HFFc6 (cell line): Measurements from ENCODE around the gene ANAPC13. TPM values are rescaled to one million over a fixed set of nuclear protein-coding genes. Genes with fewer than 3 reads are reported as not detected.
A peak's percentile ranks its signal among the peaks of the same experiment; 100 is the strongest.

Source experiments
- DNase-seq: peaks from one replicate; pipeline ENCODE4 v3.0.0-alpha.2; 2018
- H3K27ac Mint-ChIP-seq: 2 replicates; pipeline ENCODE4 v1.8.0; 2020; ENCODE audit warnings: mild to moderate bottlenecking, mixed read lengths
- H3K27me3 Mint-ChIP-seq: 2 replicates; pipeline ENCODE4 v1.8.0; 2021; ENCODE audit warnings: mild to moderate bottlenecking, moderate library complexity, mixed read lengths; ENCODE audit not compliant: insufficient read depth
- H3K36me3 Mint-ChIP-seq: 2 replicates; pipeline ENCODE4 v1.8.0; 2021; ENCODE audit warnings: low read depth, mixed read lengths
- H3K4me1 Mint-ChIP-seq: 2 replicates; pipeline ENCODE4 v1.8.0; 2020; ENCODE audit warnings: low read depth, mixed read lengths
- H3K4me3 Mint-ChIP-seq: 2 replicates; pipeline ENCODE4 v1.8.0; 2020; ENCODE audit warnings: mild to moderate bottlenecking, moderate library complexity, mixed read lengths
- H3K9me3 Mint-ChIP-seq: 2 replicates; pipeline ENCODE4 v1.8.0; 2020; ENCODE audit warnings: mild to moderate bottlenecking, mixed read lengths
- total RNA-seq, 6 experiments: library from RNA; stranded (reverse); fragmentation: NEBNext Ultra II Directional; extraction: Animal tissue kit (Norgen Biotek cat#: 25700); gene quantifications; 2 replicates in 1 of 6; 3 replicates in 5 of 6; pipeline ENCODE4 v1.2.3, GENCODE V29; 2021
- TF ChIP-seq, protein P1 (sequence below): fragments of 200-600 bp; sonication (generic); IDR thresholded peaks from 2 replicates; pipeline ENCODE4 v1.5.0; 2021; ENCODE audit warnings: antibody characterized with exemption, mild to moderate bottlenecking

Gene ANAPC13
- total RNA-seq, 6 experiments from 2014 or later, result 123 to 152 (median 137) TPM

DNA sequence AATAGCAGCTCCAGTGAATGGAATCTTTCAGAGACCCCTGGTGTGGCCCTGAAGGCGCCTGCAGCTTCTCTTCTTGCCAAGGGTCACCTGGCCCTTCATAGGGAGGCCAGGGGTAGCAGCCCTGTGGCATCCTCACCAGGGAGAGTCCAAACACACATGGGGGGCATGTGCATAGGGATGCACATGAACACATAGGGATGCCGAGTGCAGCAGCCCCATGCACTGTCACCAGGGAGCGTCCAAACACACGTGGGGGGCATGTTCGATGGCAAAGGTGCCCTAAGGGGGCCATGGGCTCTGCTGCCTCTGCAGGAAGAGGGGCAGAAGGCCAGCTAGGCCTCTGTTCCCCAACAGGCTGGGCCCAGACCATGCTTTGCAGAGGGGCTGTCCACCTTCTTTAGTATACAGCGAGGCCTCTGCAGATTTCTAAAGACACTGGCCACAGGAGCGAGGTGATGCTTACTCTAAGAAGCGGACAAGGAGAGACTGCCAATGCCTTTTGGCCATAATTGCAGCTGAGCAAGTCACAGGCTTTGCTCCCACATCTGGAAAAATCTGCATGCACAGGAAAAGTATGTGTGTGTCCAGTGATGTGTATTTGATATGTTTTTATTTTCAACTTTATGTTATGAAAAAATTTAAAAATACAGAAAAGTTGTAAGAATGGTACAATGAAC is 21.0 kb downstream of the ANAPC13 start:
- Mint-ChIP-seq H3K4me3 (peak overlapping the region; percentile 88), H3K27me3 (peaks cover 10% of the 10 kb centered on the region), H3K27ac (peak overlapping the region; percentile 100), H3K9me3 (no peaks in the 10 kb centered on the region; the same call in 1 of the 2 replicates), H3K4me1 (peaks cover 82% of the 10 kb centered on the region), H3K36me3 (no peaks in the 10 kb centered on the region)
- TF ChIP-seq, protein P1, sequence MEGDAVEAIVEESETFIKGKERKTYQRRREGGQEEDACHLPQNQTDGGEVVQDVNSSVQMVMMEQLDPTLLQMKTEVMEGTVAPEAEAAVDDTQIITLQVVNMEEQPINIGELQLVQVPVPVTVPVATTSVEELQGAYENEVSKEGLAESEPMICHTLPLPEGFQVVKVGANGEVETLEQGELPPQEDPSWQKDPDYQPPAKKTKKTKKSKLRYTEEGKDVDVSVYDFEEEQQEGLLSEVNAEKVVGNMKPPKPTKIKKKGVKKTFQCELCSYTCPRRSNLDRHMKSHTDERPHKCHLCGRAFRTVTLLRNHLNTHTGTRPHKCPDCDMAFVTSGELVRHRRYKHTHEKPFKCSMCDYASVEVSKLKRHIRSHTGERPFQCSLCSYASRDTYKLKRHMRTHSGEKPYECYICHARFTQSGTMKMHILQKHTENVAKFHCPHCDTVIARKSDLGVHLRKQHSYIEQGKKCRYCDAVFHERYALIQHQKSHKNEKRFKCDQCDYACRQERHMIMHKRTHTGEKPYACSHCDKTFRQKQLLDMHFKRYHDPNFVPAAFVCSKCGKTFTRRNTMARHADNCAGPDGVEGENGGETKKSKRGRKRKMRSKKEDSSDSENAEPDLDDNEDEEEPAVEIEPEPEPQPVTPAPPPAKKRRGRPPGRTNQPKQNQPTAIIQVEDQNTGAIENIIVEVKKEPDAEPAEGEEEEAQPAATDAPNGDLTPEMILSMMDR, result peak; percentile 31; the same call in 1 of the 2 replicates
- no peak for DNase-seq

DNA sequence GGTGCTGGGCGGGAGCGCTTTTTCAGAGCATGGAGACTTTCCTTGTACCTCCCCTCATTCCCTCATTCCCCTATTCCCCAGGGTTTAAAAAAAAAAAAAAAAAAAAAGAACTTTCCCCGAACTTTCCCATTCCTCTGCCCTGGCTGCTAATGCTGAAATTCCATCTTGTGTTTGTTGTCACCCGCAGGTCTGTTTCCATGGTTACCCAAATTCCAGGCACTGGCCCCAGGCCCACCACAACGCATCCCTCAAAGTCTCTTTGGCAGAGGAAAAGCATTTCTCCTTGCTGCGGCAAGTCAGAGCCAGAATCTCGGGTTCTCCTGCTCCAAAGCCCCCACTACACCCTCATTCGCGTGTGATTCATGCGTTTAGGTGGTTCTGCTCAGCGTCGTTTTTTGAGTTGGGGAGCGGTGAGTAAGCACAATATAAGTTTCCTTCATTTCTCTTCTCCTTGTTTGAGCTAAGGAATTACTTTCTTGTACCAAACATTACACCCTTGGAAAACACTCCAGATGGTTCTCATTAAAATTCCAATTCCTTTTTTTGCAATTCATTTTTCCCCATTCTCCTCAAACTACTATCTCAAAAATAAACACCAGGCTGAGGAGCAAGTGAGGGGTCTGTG is 21.6 kb downstream of the ANAPC13 start:
- peak; percentile 98 for DNase-seq
- Mint-ChIP-seq H3K36me3 (no peaks in the 10 kb centered on the region), H3K27me3 (peaks cover 10% of the 10 kb centered on the region), H3K4me3 (peak overlapping the region; percentile 88), H3K27ac (peak overlapping the region; percentile 100), H3K9me3 (no peaks in the 10 kb centered on the region; the same call in 1 of the 2 replicates), H3K4me1 (peaks cover 85% of the 10 kb centered on the region)
- TF ChIP-seq, protein P1, result no peak

DNA sequence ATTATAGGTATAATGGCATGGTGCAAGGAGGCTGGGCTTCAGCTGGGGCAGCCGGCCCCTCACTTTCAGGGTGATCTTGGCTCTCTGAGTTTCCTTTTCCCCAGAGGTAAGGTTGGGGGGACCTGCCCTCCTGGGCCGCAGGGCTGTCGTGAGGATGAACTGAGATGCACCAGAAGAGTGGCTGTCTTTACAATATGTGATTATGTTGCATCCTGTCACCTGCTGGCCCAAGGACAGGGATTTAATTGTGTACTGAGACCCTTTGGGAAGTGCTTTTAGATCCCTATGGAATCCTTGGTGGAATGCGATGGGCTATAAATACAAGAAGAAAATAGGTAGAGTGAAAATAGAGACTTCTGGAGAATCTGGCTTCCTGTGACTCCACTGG is 22.1 kb downstream of the ANAPC13 start:
- DNase-seq, result no peak
- H3K27ac Mint-ChIP-seq, result peak overlapping the region; percentile 100
- peaks cover 10% of the 10 kb centered on the region for H3K27me3 Mint-ChIP-seq
- H3K4me3 Mint-ChIP-seq, result peak overlapping the region; percentile 88
- H3K9me3 Mint-ChIP-seq, result no peaks in the 10 kb centered on the region; the same call in 1 of the 2 replicates
- TF ChIP-seq, protein P1, result no peak
- peaks cover 80% of the 10 kb centered on the region for H3K4me1 Mint-ChIP-seq
- H3K36me3 Mint-ChIP-seq, result no peaks in the 10 kb centered on the region

DNA sequence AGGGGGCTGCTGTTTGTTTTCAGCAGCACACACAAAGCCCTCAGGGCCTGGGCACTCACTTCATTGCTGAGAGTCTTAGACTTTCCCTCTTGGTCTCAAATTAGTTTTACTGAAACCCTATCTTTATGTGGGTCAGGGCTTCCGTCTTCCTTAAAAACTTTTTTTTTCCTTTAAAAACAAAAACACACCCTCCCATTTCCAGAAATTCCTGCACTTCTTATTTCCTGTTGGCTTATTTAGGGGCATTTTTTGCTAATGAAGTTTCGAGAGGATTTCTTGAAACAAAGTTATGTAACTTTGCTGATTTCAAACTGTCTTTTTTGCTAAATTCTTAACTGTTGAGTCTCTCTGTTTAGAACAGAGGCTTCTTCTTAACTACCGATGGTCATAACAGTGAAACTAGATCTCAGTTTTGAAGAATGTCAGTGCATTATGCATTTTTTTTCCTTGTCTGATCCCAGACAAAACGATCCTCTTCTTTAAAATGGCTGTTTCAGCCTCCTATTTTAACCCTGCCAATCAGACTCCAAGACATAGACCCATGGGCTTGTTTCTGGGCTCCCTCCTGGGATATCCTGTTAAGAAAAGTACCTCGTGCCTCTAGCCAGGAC is 23.3 kb downstream of the ANAPC13 start:
- Mint-ChIP-seq H3K27ac (peak overlapping the region; percentile 100), H3K4me1 (peaks cover 82% of the 10 kb centered on the region), H3K4me3 (peak overlapping the region; percentile 88), H3K9me3 (no peaks in the 10 kb centered on the region; the same call in 1 of the 2 replicates), H3K27me3 (peaks cover 10% of the 10 kb centered on the region), H3K36me3 (no peaks in the 10 kb centered on the region)
- TF ChIP-seq, protein P1, result no peak
- peak; percentile 89 for DNase-seq

DNA sequence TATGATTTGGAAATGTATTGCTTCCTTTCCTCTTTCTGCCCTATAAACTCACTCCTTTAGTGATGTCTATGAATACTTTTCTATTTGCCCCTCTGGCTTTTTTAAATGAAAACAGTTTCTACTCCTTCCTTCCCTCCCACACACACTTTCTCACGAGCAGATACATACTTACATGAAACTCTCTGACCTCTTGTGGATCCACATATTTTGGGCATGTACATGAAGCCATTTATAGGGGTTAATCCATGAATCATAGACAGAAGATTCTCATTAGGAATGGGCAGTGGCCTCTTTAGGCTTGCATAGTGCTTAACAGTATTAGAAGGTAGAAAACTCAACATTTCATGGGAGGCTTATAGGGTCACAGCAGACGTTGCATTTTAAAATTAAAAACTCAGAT is 24.8 kb downstream of the ANAPC13 start:
- H3K27ac Mint-ChIP-seq, result peak overlapping the region; percentile 100
- H3K36me3 Mint-ChIP-seq, result no peaks in the 10 kb centered on the region
- H3K27me3 Mint-ChIP-seq, result peaks cover 10% of the 10 kb centered on the region
- H3K9me3 Mint-ChIP-seq, result no peaks in the 10 kb centered on the region; the same call in 1 of the 2 replicates
- peak; percentile 96 for DNase-seq
- H3K4me3 Mint-ChIP-seq, result peak overlapping the region; percentile 64
- peaks cover 76% of the 10 kb centered on the region for H3K4me1 Mint-ChIP-seq
- TF ChIP-seq, protein P1, result no peak; the same call in 1 of the 2 replicates
